Uterus (tissue), 4 donors: ENCODE data around the gene AKAP10. TPM values are rescaled to one million over a fixed set of nuclear protein-coding genes. Genes with fewer than 3 reads are reported as not detected.
"Not testable (repeated sequence)": the region's sequence is repeated elsewhere in the genome, so short reads cannot be mapped to it uniquely, and the experiment has no call there.

ENCODE experiments used
- DNase-seq, 2 donors: peaks; one replicate each; pipeline ENCODE4 v3.0.0-alpha.2; 2019 to 2020
- H3K27ac ChIP-seq, 2 donors: fragments of 200-600 bp; sonication (generic); 1 replicate in 1 of 2; 2 replicates in 1 of 2; pipeline ENCODE4 v1.5.1; 2016 to 2018
- H3K27me3 ChIP-seq, 2 donors: fragments of 200-600 bp; sonication (generic); one replicate each; pipeline ENCODE4 v1.5.1; 2018 to 2019; ENCODE audit warnings: control low read depth in 1 of 2
- H3K36me3 ChIP-seq, 2 donors: fragments of 200-600 bp; sonication (generic); one replicate each; pipeline ENCODE4 v1.5.1; 2019; ENCODE audit warnings: control low read depth in 1 of 2
- H3K4me1 ChIP-seq, 2 donors: fragments of 200-600 bp; sonication (generic); one replicate each; pipeline ENCODE4 v1.5.1; 2018 to 2019; ENCODE audit warnings: control low read depth in 1 of 2
- H3K4me3 ChIP-seq, 2 donors: fragments of 200-600 bp; sonication (generic); 1 replicate in 1 of 2; 2 replicates in 1 of 2; pipeline ENCODE4 v1.5.1; 2018 to 2019; ENCODE audit warnings: mild to moderate bottlenecking in 1 of 2
- H3K9me3 ChIP-seq, 2 donors: fragments of 200-600 bp; sonication (generic); one replicate each; pipeline ENCODE4 v1.5.1; 2019; ENCODE audit warnings: control low read depth in 1 of 2
- CTCF ChIP-seq, 4 experiments: fragments of 200-600 bp in 2 of 4; fragments of 450-650 bp in 2 of 4; sonication (generic) in 2 of 4; IDR thresholded peaks; one replicate each; pipeline ENCODE4 v1.5.1; 2016 to 2019; ENCODE audit warnings: antibody characterized with exemption in 4 of 4, mild to moderate bottlenecking in 2 of 4, moderate library complexity in 1 of 4
- POLR2A ChIP-seq, 2 donors: fragments of 450-650 bp; IDR thresholded peaks; one replicate each; pipeline ENCODE4 v1.6.1; 2016; ENCODE audit warnings: antibody characterized with exemption in 2 of 2, mild to moderate bottlenecking in 1 of 2, moderate library complexity in 1 of 2
- intact Hi-C: fragments of 100-400 bp; cut with DNase I; formaldehyde crosslinking; loops from one replicate; pipeline ENCODE4 v1.15.1; 2023; ENCODE audit warnings: low total_unique reads
- small RNA-seq: library from RNA; depleted of rRNA; stranded (forward); fragments of <200 nt; gene quantifications from one replicate; pipeline ENCODE3, GENCODE V24; 2016
- total RNA-seq, 4 donors: library from RNA; depleted of rRNA in 3 of 4; stranded (reverse); fragments of >200 nt in 3 of 4; gene quantifications; one replicate each; pipeline versions ENCODE4 v1.1.0 to v1.2.4, GENCODE V29; 2014 to 2023
- donor health status: DM: yes; HTN: yes; CAD: no.

AKAP10 gene
- total RNA-seq, 4 donors from 2014 or later, result 17.7 to 56.9 (median 33.2) TPM

- intact Hi-C loops, result no loop called here
- no peaks in the 10 kb centered on the region for H3K27me3 ChIP-seq
- H3K36me3 ChIP-seq, result no peaks in the 10 kb centered on the region
- TF ChIP-seq POLR2A (IDR thresholded peaks at IDR 0.05) (no peak), CTCF (IDR thresholded peaks at IDR 0.05) (no peak)
- no peak for DNase-seq
- H3K4me1 ChIP-seq, result peaks cover 0 to 9% of the 10 kb centered on the region in 2 donors
- H3K4me3 ChIP-seq, result no peak overlapping the region
- no peaks in the 10 kb centered on the region for H3K9me3 ChIP-seq
- H3K27ac ChIP-seq, result no peak overlapping the region
Observed at GRCh38 chr17:19865021-19865420, 112.6 kb downstream of the AKAP10 start.

GRCh38 chr17:19860647-19861177, 116.9 kb downstream of the AKAP10 start:
- H3K27ac ChIP-seq, H3K9me3 ChIP-seq, DNase-seq, H3K4me3 ChIP-seq, H3K27me3 ChIP-seq, H3K4me1 ChIP-seq, intact Hi-C loops, H3K36me3 ChIP-seq: not testable (repeated sequence)

GRCh38 chr17:19857640-19858039, 120.0 kb downstream of the AKAP10 start:
- no peak for TF ChIP-seq POLR2A (IDR thresholded peaks at IDR 0.05)
- TF ChIP-seq CTCF (IDR thresholded peaks at IDR 0.05), result no peak
- Histone ChIP-seq H3K27me3 (no peaks in the 10 kb centered on the region), H3K27ac (no peak overlapping the region), H3K4me1 (no peaks in the 10 kb centered on the region), H3K4me3 (no peak overlapping the region), H3K36me3 (no peaks in the 10 kb centered on the region), H3K9me3 (no peaks in the 10 kb centered on the region)
- intact Hi-C loops, result no loop called here
- DNase-seq, result no peak

Small RNA genes lying within 50 kb of the gene (small RNA-seq; reads per million reads assigned to genes)
- not detected for gene AC015726.2

Other genes with a start within 250 kb of the AKAP10 start
- 1 to 10 TPM in 2 of 4 donors, under 1 TPM in 1, not detected in 1; 0.51 to 7.1 (median 1.7) TPM for gene ALDH3A1, start 229.5 kb downstream of the AKAP10 start, total RNA-seq
- gene ULK2, start 109.9 kb downstream of the AKAP10 start, total RNA-seq, result 10 to 100 TPM; 15.4 to 35.0 (median 26.9) TPM
- 10 to 100 TPM; 22.6 to 63.0 (median 44.0) TPM for gene SPECC1, start 31.5 kb upstream of the AKAP10 start, total RNA-seq